HG03097 (cell line): ENCODE measurements around the gene TET3.
"Not testable (repeated sequence)": the region's sequence is repeated elsewhere in the genome, so short reads cannot be mapped to it uniquely, and the experiment has no call there.

ENCODE experiments used
- ATAC-seq: cut with Tn5 transposase; IDR thresholded peaks from one replicate; pipeline ENCODE4 v1.9.1; 2021; ENCODE audit not compliant: unreplicated experiment, low FRiP score

TET3 gene

DNA sequence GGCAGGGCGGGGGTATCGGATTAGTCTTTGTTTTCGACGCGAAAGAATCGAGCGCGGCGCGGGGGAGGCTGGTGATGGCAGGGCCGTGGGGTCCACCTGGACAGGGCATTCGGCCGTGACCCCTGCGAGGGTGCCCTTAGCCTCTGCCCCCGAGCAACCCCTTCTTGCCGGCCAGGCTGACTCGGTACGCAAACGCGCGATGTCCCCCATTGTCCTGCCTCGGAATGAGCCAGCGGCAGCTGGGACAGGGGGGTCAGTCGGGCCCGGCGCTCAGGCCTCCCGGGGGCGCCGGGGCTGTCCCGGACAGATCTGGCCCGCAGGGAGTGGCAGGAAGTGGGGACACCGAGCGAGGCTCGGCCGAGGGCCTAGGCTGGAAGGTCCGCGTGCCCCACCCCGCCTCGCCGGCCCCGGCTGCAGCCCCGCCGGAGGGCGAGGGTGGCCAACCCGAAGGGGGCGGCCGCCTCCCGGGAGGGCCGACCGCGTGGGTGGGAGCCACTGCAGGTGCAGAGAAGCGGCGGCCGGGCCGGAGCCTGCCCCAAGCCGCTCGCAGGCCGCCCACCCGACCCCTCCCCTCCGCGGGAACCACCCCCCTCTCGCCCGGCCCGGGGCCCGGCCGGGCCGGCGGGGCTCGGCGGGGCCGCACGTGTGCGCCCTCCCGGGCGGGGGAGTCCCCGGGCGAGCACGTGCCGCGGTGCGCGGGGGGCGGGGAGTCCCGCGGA, at the start of gene TET3:
TET3 (plus strand) TSS at position 708 of the 719 bp plus-strand sequence. CDS start 1,494 bp downstream, outside the sequence.
- peak; percentile 31 for ATAC-seq

DNA sequence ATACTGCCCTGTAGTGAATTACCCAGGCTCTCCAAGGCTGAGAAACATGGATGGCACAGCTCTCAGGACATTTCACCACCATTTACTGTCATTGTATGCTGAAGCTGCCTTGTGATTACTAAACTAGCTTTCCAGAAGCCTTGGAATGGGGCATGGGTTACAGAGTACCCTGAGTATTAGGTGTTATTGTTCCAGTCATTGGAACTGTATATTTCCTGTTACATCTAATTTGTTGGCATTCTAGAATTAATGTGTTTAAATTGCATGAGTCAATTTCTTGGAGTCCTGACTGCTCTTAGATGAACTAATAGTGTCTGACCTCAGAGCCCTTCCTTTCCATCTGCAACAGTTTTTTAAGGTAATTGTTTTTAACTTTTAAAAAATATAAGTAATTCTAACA, 49.1 kb upstream of the TET3 start:
- ATAC-seq: no peak

DNA sequence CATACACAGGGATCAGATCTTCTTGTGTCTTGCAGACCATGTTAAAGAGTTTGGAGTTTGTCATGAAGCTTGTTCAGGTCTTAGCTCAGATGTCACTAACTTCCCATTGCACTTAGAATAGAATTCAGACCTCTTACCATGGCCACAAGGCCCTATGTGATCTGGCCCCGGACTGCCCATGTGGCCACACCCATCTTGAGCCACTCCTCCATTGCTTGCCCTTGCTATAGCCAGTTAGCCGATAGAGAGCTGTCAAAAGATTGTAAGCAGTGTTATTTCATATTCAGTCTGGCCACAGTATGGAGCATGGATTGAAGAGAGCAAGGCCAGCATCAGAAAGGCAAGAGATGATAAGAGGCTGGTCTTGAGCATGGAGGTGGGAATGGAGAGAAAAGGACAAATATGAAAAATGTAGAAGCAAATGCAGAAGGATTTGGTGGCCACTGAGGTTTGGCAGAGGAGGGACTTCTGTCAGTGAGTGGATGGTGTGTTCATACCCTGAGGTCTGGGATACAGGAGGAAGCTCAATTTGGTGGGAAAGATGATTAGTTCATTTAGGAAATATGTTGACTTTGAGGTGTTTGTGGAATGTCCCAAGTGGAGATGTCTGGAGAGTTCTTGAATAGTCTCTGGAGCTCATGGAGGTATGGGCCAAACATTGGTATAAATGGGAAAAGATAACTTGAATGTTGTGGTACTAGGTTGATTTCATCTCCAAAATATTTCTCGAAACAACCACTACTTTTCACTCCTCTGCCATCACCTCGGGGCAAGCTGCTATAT, 47.4 kb upstream of the TET3 start:
- ATAC-seq: no peak

DNA sequence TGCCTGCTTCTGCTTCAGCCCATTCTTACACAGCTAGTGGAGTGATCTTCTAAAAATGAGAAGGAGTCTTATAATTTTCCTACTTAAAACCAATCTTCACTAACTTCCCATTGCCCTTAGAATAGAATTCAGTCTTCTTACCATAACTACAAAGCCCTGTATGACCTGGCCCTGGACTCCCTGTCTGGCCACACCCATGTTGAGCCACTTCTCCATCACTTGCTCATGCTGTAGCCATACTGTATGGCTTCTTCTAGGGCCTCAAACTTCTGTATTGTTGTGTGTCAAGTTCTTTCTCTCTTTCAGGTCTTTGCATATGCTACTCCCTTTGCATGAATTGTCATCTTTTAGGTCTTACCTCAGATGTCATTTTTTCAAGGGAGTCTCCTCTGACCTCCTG, 46.8 kb upstream of the TET3 start:
- no peak for ATAC-seq

DNA sequence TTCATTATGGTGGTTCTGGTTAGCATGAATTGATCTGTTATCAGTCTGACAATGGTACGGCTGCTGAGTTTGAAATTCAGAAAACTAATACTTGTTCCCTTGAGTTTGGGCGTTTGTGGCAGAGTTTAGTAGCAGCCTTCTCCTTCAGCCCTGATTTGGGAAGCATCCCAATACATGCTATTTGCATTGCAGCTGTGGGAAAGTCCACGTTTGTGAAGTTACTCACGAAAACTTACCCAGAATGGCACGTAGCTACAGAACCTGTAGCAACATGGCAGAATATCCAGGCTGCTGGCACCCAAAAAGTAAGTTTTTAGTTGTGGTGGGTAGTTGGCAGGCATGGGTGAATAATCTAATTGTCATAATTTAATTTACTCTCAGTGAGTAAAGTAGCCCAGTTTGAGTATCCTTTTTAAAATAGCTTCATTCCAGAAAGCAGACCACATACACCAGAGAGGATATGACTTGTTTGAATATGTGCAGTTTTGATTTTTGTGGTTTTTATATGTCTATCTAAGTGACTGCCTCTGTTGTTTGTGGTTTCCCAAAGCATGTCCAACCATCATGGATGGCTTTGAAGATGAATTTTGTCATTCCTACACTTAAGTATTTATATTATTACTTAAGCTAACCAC, 45.9 kb upstream of the TET3 start:
- ATAC-seq: no peak

DNA sequence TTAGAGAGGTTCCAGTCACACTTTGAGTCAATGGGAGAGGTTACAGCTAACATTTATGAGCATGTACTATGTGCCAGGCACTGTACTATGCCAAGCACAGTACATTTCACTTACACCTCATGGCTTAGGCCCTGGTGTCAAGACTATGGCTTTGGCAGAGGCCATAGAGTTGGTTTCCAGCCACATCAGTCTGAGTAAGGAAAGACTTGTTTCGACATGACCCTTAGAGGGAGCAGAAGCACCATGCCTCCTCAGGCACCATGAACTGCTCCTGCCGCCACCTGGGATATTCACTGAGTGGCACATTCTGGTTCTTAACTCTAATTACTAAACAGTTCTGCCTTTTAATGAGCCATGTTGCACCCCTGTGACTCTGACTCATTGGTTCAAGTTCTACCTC, 45.3 kb upstream of the TET3 start:
- no peak for ATAC-seq

DNA sequence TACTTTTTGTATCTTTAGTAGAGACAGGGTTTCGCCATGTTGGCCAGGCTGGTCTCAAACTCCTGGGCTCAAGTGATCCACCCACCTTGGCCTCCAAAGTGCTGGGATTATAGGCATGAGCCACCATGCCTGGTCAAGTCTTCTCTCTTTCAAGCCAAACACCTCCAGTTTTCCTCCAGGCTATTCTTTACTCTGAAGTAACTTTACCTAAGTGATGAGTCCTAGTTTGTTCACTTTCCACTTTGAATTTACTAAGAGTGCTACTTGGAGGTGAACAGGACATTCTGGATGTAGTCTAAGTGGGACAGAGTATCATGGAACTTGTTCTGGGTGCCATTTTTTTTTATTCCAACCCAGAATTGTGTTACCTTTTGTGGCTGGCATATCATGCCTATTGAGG, 44.6 kb upstream of the TET3 start:
- not testable (repeated sequence) for ATAC-seq

DNA sequence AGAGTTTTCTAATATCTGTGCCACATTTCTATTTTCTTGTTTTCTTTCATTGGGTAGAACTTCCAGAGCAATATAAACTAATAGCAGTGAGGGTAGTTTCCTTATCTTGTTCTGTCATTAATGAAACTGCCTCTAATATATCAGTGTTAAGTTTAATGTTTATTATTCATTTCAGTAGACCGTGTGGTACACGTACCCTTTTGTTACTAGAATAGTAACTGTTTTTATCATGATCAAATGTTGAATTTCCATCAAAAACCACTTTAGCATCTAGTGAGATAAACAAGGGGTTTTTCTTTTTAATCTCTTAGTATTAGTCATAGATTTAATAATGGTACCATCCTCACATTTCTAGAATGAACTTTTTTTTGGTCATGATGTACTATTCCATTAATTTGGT, 42.0 kb upstream of the TET3 start:
- ATAC-seq: no peak

DNA sequence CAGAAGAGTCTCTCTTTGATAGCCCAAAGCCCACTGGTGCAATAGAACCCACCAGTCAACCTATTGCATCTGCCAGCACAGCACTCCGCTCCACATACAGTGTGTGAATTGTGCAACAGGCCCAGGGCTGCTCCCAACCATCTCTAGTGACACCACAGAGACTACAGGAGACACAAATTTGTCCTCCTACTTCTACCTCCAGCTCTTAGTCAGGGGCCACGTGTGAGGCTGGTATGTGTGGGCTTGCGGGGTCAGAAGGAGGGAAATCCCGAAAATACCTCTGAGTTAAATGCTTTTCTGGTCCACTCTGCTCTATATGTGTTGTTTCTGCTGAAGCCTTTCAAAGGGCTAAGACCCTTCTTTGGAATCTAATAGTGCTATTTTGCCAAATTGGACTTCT, 40.0 kb upstream of the TET3 start:
- ATAC-seq: no peak

DNA sequence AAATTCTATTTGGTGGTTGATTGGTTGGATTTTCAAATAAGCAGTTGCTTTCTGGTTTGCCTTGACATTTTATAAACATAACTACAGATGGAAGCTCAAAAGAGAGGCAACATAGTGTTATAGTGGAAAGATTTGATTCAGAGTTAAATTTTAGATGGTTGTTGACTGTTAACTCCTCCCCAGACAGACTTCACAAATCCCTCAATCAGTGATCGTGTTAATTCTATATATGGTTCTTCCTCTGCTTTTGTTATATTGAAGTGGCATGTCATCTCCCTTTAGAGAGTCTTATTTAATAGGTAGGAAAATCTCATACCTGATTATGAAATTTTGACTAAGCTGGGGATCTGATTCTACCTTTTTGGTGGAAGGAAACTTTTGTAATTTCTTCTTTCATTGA, 38.5 kb upstream of the TET3 start:
- no peak for ATAC-seq

DNA sequence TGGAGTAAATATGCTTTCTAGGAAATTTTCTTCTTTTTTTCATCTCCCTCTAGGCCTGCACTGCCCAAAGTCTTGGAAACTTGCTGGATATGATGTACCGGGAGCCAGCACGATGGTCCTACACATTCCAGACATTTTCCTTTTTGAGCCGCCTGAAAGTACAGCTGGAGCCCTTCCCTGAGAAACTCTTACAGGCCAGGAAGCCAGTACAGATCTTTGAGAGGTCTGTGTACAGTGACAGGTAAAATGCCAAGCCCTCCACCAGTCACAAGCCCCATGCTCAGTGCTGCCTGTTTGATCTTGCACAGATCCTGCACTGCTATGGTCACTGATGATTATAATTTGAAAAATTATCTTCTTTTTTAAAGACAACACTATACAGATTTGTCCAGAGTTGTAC, 38.0 kb upstream of the TET3 start:
- no peak for ATAC-seq

DNA sequence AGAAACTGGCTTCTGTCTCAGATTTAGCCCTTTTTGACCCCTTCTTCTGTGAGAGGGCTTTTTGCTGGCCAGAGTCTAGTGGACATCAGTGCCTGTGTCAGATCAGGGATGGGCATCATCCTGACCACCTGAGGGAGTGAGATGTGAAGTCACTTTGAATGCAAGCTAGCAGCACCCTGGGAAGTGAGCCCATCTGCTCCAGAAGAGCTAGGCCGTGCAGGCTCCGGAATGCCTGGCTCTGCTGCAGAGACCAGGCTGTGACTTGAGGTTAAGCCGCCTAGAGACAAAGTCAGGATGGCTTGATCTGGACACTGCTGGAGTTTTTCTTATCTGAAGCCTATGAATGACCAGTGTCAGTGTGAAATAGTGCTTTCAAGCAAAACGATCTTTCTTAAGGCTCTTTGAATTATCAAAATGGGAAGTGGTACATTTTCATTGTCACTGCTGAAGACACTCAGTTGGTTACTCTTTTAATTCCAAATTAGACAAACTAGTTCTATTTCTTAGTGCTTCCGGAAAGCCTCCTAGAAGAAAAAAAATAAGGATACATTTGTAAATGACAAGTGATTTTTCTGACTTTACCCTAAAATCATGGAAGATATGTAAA, 37.2 kb upstream of the TET3 start:
- no peak for ATAC-seq

DNA sequence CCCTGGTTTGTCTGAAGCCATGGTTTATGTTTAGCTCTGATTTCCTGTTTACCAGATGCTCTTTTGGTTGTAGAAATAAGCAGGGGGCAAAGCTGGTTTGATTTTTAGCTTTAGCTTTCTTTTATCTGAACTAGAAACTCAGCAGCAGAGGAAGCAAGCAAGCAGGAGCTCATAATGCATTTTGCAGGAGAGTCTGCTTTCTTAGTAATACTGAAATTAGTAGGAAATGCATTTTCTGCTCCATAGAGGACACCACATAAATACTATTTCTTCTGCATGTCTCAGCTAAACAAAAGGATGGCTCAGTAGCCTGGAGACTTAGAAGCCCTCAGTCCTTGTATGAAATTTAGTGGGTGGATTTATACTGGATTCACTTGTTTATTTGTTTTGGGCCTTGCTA, 34.9 kb upstream of the TET3 start:
- ATAC-seq: no peak

DNA sequence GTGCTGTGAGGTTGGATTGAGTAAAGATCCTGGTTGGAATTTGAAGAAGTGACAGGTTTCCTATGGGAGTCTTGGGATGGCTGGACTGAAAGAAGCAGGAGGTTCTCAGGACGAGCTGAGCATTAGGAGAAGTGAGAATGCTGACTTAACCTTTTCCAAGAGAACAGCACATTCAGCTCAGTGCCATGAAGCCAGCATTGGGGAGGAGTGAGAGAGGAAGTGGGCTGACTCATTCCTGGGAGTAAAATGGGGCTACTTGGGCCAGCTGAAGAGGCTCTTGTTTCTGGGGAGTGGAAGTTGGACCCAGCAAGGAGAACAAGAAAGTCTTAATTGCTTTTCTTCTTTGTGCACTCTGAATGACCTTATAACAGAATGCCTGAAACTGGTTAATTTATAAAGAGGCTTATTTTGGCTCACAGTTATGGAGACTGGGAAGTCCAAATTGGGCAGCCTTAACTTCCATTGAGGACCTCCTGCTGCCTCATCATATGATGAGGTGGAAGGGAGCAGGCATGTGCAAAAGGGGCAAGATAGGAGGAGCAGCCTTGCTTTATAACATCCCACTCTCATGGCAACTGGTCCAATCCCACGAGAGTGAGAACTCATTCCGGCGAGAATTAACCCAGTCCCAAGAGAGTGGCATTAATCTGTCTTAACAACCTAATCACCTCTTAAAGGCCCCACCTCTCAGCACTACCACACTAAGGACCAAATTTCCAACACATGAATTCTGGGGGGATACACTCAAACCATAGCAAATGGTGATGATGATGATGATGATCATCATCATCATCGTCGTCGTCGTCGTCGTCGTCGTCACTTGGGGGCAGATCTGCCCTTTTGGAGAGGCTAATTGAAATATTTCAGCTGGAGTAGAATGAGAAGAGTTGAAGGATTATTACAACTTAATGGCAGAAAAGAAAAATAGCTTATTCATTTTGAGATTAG, 31.9 kb upstream of the TET3 start:
- no peak for ATAC-seq

DNA sequence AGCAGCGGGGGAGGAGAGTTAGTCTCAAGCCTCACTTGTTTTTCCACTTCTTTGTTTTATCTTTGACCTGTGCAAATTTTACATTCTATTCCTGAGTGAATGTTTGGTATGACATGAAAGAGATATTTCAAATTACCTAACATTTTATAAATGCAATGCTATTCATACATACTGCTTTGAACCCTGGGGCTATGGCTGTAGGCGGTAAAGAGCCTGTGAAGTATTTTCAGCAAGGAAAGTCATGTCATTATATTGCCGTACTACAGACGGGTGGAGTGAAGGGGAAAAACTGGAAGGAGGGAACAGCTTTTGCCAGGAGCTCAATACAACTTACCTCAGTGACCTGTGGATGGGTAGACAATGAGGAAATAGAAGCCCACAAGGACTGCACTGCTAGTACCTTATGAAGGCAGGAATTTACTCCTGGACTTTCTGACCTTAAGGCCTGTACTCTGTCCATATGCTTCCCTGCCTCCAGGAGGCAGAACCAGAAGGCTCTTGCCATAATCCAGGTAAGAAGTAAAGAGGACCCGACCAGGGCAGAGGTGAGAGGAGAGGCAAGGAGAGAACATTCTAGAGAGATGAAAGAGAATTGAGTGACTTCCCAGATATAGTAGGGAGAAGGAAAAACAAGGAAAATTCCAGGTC, 28.4 kb upstream of the TET3 start:
- no peak for ATAC-seq

DNA sequence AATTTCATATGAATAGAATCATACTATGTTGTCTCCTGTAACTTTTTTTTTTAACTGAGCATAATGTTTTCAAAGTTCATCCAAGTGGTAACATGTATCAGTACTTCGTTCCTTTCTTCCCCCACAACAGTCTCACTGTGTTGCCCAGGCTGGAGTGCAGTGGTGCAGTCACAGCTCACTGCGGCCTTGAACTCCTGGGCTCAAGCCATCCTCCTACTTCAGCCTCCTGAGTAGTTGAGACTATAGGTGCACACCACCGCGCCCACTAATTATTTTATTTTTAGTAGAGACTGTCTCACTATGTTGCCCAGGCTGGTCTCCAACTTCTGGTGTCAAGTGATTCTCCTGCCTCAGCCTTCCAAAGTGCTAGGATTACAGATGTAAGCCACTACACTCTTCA, 23.4 kb upstream of the TET3 start:
- no peak for ATAC-seq

DNA sequence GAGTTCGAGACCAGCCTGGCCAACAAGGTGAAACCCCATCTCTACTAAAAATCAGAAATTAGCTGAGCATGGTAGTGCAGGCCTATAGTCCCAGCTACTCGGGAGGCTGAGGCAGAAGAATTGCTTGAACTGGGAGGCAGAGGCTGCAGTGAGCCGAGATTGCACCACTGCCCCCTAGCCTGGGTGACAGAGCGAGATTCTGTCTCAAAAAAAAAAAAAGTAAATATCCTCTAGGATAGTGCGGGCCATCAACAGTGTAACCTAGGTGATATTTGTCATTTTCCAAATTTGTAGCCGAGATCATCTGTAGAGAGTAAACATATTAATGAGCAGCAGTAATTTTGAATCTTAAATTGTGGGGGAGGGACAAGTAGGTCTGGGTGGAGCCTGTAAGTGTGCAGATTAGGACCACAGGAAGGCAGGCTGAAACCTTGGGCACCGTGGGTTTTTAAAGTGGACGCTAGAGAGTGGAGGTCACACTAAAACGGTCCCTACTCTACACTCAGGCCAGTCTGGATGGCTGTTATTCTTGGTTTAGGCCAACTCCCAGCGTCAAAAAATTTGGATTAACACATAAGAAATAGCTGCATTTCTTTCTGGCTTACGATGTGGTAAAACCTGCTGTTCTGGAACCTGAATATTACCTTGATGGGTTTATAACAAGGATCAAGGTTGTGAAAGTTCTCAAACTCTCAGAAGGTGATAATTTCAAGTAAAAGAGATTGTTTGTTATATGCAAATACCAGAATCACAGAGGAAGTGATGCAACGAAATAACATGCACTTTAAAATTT, 22.7 kb upstream of the TET3 start:
- ATAC-seq: no peak

DNA sequence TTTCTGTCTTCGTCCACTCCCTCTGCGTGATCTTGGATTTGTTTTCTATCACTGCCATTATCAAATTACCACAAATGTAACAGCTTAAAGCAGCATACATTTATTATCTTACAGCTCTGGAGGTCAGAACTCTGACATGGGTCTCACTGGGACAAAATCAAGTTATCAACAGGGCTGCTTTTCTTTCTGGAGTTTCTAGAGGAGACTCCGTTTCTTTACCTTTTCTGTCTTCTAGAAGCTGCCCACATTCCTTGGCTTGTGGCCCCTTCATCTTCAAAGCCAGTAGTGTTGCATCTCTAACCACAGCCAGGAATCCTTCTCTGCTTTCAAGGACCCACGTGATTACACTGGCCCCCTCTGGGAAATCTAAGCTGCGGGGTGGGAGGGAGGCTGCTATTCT, 21.9 kb upstream of the TET3 start:
- no peak for ATAC-seq
